ENCODE measurements around the gene ZNF878.
A peak's percentile ranks its signal among the peaks of the same experiment; 100 is the strongest.
"Not testable (repeated sequence)": the region's sequence is repeated elsewhere in the genome, so short reads cannot be mapped to it uniquely, and the experiment has no call there.

Gene ZNF878

GRCh38 chr19:12052497-12053169 lies at the start of gene ZNF878:
Gene ZNF878, minus strand, starts transcription at chr19:12052961. Its CDS starts 160 bp downstream, at chr19:12052801.
- DNase-seq = peak; percentile 45

- no peak for DNase-seq
Observed at GRCh38 chr19:12098040-12098439, 45.3 kb upstream of the ZNF878 start.

- no peak for DNase-seq
Observed at GRCh38 chr19:12095111-12095790, 42.5 kb upstream of the ZNF878 start.

- DNase-seq = no peak
Observed at GRCh38 chr19:12093777-12094176, 41.0 kb upstream of the ZNF878 start.

GRCh38 chr19:12092956-12093355 lies 40.2 kb upstream of the ZNF878 start:
- DNase-seq = no peak

- DNase-seq = peak; percentile 43
Observed at GRCh38 chr19:12092065-12092867, 39.5 kb upstream of the ZNF878 start.

- DNase-seq = peak; percentile 60
Observed at GRCh38 chr19:12090807-12091206, 38.0 kb upstream of the ZNF878 start.

GRCh38 chr19:12085074-12085818 lies 32.5 kb upstream of the ZNF878 start:
- no peak for DNase-seq

GRCh38 chr19:12083336-12083735 lies 30.6 kb upstream of the ZNF878 start:
- not testable (repeated sequence) for DNase-seq

- DNase-seq = no peak
Observed at GRCh38 chr19:12077375-12077774, 24.6 kb upstream of the ZNF878 start.

GRCh38 chr19:12076331-12076730 lies 23.6 kb upstream of the ZNF878 start:
- DNase-seq = not testable (repeated sequence)

- DNase-seq = no peak
Observed at GRCh38 chr19:12075538-12076139, 22.9 kb upstream of the ZNF878 start.

GRCh38 chr19:12064590-12065538 lies 12.1 kb upstream of the ZNF878 start, which contains the start of gene ZNF844:
Gene ZNF844, plus strand, starts transcription at chr19:12064731. Its CDS starts 143 bp downstream, at chr19:12064874.
- peak; percentile 75 for DNase-seq

- no peak for DNase-seq
Observed at GRCh38 chr19:12055784-12056183, 3.0 kb upstream of the ZNF878 start.

- DNase-seq = no peak
Observed at GRCh38 chr19:12052091-12052496, 667 bp downstream of the ZNF878 start.

GRCh38 chr19:12047868-12048267 lies 4.9 kb downstream of the ZNF878 start:
- DNase-seq = no peak

GRCh38 chr19:12043752-12044422 lies 8.9 kb downstream of the ZNF878 start:
- DNase-seq = no peak

GRCh38 chr19:12042893-12043292 lies 9.9 kb downstream of the ZNF878 start:
- no peak for DNase-seq

- peak; percentile 62 for DNase-seq
Observed at GRCh38 chr19:12035220-12036172, 17.3 kb downstream of the ZNF878 start, which contains the start of gene ZNF433. Gene ZNF433, minus strand, starts transcription at chr19:12035679. Its CDS starts 140 bp downstream, at chr19:12035539.
